Endodermal cell (in vitro differentiated cells): ENCODE measurements around the gene GIGYF1. TPM values are rescaled to one million over a fixed set of nuclear protein-coding genes. Genes with fewer than 3 reads are reported as not detected.
A peak's percentile ranks its signal among the peaks of the same experiment; 100 is the strongest.
"Not testable (repeated sequence)": the region's sequence is repeated elsewhere in the genome, so short reads cannot be mapped to it uniquely, and the experiment has no call there.

Experiments used
- DNase-seq: peaks from one replicate; pipeline ENCODE4 v3.0.0-alpha.2; 2017
- H3K27ac ChIP-seq: 2 replicates; pipeline ENCODE4 v1.5.1; 2013; ENCODE audit warnings: mild to moderate bottlenecking, low read depth, low read length, moderate library complexity
- H3K27me3 ChIP-seq: 2 replicates; pipeline ENCODE4 v1.6.1; 2013; ENCODE audit warnings: mild to moderate bottlenecking, low read length, moderate library complexity; ENCODE audit not compliant: insufficient read depth, control insufficient read depth, poor library complexity, severe bottlenecking
- H3K36me3 ChIP-seq: 2 replicates; pipeline ENCODE4 v1.7.0; 2013; ENCODE audit warnings: mild to moderate bottlenecking, low read length, moderate library complexity; ENCODE audit not compliant: control insufficient read depth, insufficient read depth
- H3K4me1 ChIP-seq: one replicate; pipeline ENCODE4 v1.7.0; 2013; ENCODE audit warnings: low read length; ENCODE audit not compliant: control insufficient read depth, insufficient read depth
- H3K4me3 ChIP-seq: 2 replicates; pipeline ENCODE4 v1.5.1; 2013; ENCODE audit warnings: mild to moderate bottlenecking, low read length, moderate library complexity
- H3K9ac ChIP-seq: 2 replicates; pipeline ENCODE4 v1.6.1; 2013; ENCODE audit warnings: mild to moderate bottlenecking, low read length, moderate library complexity; ENCODE audit not compliant: poor library complexity, severe bottlenecking; ENCODE audit errors: extremely low read depth
- H3K9me3 ChIP-seq: 2 replicates; pipeline ENCODE4 v1.6.1; 2013; ENCODE audit warnings: mild to moderate bottlenecking, low read length, moderate library complexity; ENCODE audit not compliant: control insufficient read depth
- H3K27ac Mint-ChIP-seq: 2 replicates; pipeline ENCODE4 v1.8.0; 2020; ENCODE audit warnings: mixed read lengths
- H3K27me3 Mint-ChIP-seq: 2 replicates; pipeline ENCODE4 v1.8.0; 2021; ENCODE audit warnings: mild to moderate bottlenecking, mixed read lengths; ENCODE audit not compliant: insufficient read depth
- H3K36me3 Mint-ChIP-seq: 2 replicates; pipeline ENCODE4 v1.8.0; 2020; ENCODE audit warnings: low read depth, mixed read lengths
- H3K4me1 Mint-ChIP-seq: 2 replicates; pipeline ENCODE4 v1.8.0; 2020; ENCODE audit warnings: mixed read lengths
- H3K4me3 Mint-ChIP-seq: 2 replicates; pipeline ENCODE4 v1.8.0; 2020; ENCODE audit warnings: mild to moderate bottlenecking, moderate library complexity, mixed read lengths
- H3K9me3 Mint-ChIP-seq: 2 replicates; pipeline ENCODE4 v1.8.0; 2020; ENCODE audit warnings: mild to moderate bottlenecking, mixed read lengths
- CTCF ChIP-seq: fragments of 200-600 bp; sonication (generic); conservative IDR thresholded peaks from 2 replicates; pipeline ENCODE4 v1.5.0; 2021; ENCODE audit warnings: antibody characterized with exemption, mild to moderate bottlenecking
- WGBS, 2 experiments: methylation state at CpG; one replicate each; pipeline versions ENCODE4 v1.1.5 to v1.1.7; 2013; ENCODE audit warnings: missing lambda C conversion rate in 2 of 2, mixed read lengths in 1 of 2; ENCODE audit not compliant: insufficient coverage in 1 of 2, insufficient read length in 1 of 2; 5-methylcytosine and 5-hydroxymethylcytosine counted together
- total RNA-seq, 2 donors: library from RNA; stranded (reverse); fragmentation: NEBNext Ultra II Directional in 1 of 2; extraction: Animal tissue kit (Norgen Biotek cat#: 25700) in 1 of 2; gene quantifications; 2 replicates in 1 of 2; 3 replicates in 1 of 2; pipeline ENCODE4 v1.2.1, GENCODE V29; 2021

GIGYF1 gene
- total RNA-seq, 2 donors from 2014 or later: 90.0 to 101 TPM

DNA sequence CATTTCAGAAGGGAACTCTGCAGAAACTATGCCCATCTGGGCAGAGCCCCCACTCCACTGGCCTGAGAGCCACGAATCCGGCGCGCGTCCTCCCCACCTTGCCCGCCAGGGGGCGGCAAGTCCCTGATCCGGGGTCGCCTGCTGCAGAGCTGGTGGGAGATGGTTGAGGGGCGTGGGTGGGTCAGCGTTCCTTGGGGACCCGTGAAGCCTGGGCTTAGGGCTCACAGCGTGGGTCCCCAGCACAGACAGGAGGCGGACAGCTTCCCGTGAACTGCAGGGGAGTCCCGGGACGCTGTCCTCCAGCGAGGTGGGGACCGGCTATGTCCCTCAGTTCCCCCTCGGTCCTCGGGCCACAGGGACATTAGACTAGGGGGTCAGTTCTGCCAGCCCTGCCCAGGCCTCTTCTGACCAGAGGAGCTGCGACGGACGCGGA, 11.3 kb upstream of the GIGYF1 start:
- H3K4me3 ChIP-seq: peak overlapping the region; percentile 89
- DNase-seq: peak; percentile 96
- no peaks in the 10 kb centered on the region for H3K4me1 ChIP-seq
- H3K9me3 ChIP-seq: no peaks in the 10 kb centered on the region
- Mint-ChIP-seq H3K27ac (peak overlapping the region; percentile 92), H3K4me1 (peaks cover 10% of the 10 kb centered on the region), H3K9me3 (no peaks in the 10 kb centered on the region), H3K36me3 (peaks cover 16% of the 10 kb centered on the region), H3K27me3 (no peaks in the 10 kb centered on the region), H3K4me3 (peak overlapping the region; percentile 95)
- H3K9ac ChIP-seq: peak overlapping the region; percentile 89
- TF ChIP-seq CTCF: peak; percentile 97
- H3K27me3 ChIP-seq: no peaks in the 10 kb centered on the region
- H3K36me3 ChIP-seq: peaks cover 13% of the 10 kb centered on the region
- 0 to 1% methylated on average over 17 to 25 of the region's 25 CpGs for WGBS, 2 experiments
- peak overlapping the region; percentile 91 for H3K27ac ChIP-seq

GRCh38 chr7:100701089-100701488, 7.0 kb upstream of the GIGYF1 start:
- not testable (repeated sequence) for H3K9me3 ChIP-seq, H3K36me3 Mint-ChIP-seq, H3K4me3 Mint-ChIP-seq, H3K9me3 Mint-ChIP-seq, H3K36me3 ChIP-seq, H3K9ac ChIP-seq, H3K27me3 Mint-ChIP-seq, H3K4me3 ChIP-seq, H3K27ac Mint-ChIP-seq, H3K27ac ChIP-seq, DNase-seq, H3K4me1 Mint-ChIP-seq, H3K4me1 ChIP-seq, H3K27me3 ChIP-seq
- WGBS, 2 experiments: 94 to 97% methylated on average over 3 of the region's 3 CpGs

- Histone ChIP-seq H3K27ac (no peak overlapping the region), H3K9me3 (no peaks in the 10 kb centered on the region), H3K9ac (no peak overlapping the region), H3K36me3 (no peaks in the 10 kb centered on the region), H3K4me1 (no peaks in the 10 kb centered on the region), H3K4me3 (no peak overlapping the region), H3K27me3 (no peaks in the 10 kb centered on the region)
- DNase-seq: no peak
- 89 to 92% methylated on average over 6 of the region's 6 CpGs for WGBS, 2 experiments
- Mint-ChIP-seq H3K27me3 (peaks cover 8% of the 10 kb centered on the region), H3K4me1 (no peaks in the 10 kb centered on the region), H3K27ac (no peak overlapping the region), H3K4me3 (no peak overlapping the region), H3K36me3 (no peaks in the 10 kb centered on the region), H3K9me3 (no peaks in the 10 kb centered on the region)
- TF ChIP-seq CTCF: no peak
These were observed 5.0 kb upstream of the GIGYF1 start for GRCh38 chr7:100699018-100699417.

DNA sequence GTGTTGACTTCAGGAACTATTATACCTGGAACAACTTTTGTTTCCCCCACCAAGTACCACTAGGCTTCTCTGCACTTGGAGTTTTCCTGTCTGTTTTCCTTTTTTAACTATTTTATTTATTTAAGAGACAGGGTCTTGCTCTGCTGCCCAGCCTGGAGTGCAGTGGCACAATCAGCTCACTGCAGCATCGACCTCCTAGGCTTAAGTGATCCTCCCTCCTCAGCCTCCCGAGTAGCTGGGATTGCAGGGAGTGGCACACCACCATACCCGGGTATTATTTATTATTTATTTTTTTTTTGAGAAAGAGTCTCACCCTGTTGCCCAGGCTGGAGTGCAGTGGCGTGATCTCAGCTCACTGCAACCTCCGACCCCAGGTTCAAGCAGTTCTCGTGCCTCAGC, 2.1 kb upstream of the GIGYF1 start:
- TF ChIP-seq CTCF: no peak
- H3K9ac ChIP-seq: no peak overlapping the region
- H3K4me1 ChIP-seq: peaks cover 10% of the 10 kb centered on the region
- WGBS, 2 experiments: 74 to 88% methylated on average over 3 to 6 of the region's 6 CpGs
- H3K36me3 ChIP-seq: no peaks in the 10 kb centered on the region
- Mint-ChIP-seq H3K27me3 (peaks cover 8% of the 10 kb centered on the region), H3K9me3 (no peaks in the 10 kb centered on the region), H3K4me3 (no peak overlapping the region), H3K36me3 (no peaks in the 10 kb centered on the region), H3K27ac (peak overlapping the region; percentile 56), H3K4me1 (peaks cover 17% of the 10 kb centered on the region)
- DNase-seq: no peak
- no peaks in the 10 kb centered on the region for H3K27me3 ChIP-seq
- no peak overlapping the region for H3K27ac ChIP-seq
- H3K4me3 ChIP-seq: no peak overlapping the region
- H3K9me3 ChIP-seq: no peaks in the 10 kb centered on the region
